SK-N-SH treated with all-trans-retinoic acid at 6 μM for 48 hours (cell line): ENCODE data around the gene IL17REL.

Experiments
- ATAC-seq: fragments of 200-7000 bp; cut with Tn5 transposase; 3 replicates; pipeline ENCODE4 v1.9.1; 2020; ENCODE audit warnings: mild to moderate bottlenecking, moderate library complexity
- ARNTL ChIP-seq: fragments of 450-650 bp; formaldehyde crosslinking; IDR thresholded peaks from 2 replicates; pipeline ENCODE4 v1.5.0; 2020; ENCODE audit warnings: low read depth, mild to moderate bottlenecking, moderate library complexity, borderline replicate concordance
- BACH2 ChIP-seq: fragments of 250-450 bp; sonication (Bioruptor Pico); IDR thresholded peaks from 2 replicates; pipeline ENCODE4 v1.9.0; 2021; ENCODE audit warnings: mild to moderate bottlenecking, borderline replicate concordance
- CREB5 ChIP-seq: fragments of 250-450 bp; sonication (Bioruptor Pico); IDR thresholded peaks from 2 replicates; pipeline ENCODE4 v1.5.1; 2020; ENCODE audit warnings: low read depth, mild to moderate bottlenecking, moderate library complexity
- CSDC2 ChIP-seq: fragments of 250-450 bp; sonication (Bioruptor Pico); IDR thresholded peaks from 2 replicates; pipeline ENCODE4 v1.5.0; 2020; ENCODE audit warnings: mild to moderate bottlenecking, moderate library complexity
- CSRNP3 ChIP-seq: fragments of 250-450 bp; sonication (Bioruptor Pico); IDR thresholded peaks from 2 replicates; pipeline ENCODE4 v1.5.1; 2021; ENCODE audit warnings: mild to moderate bottlenecking, moderate library complexity
- ESRRG ChIP-seq: fragments of 250-450 bp; sonication (Bioruptor Pico); IDR thresholded peaks from 2 replicates; pipeline ENCODE4 v1.6.1; 2021; ENCODE audit warnings: mild to moderate bottlenecking
- GLIS3 ChIP-seq: fragments of 250-450 bp; sonication (Bioruptor Pico); IDR thresholded peaks from 2 replicates; pipeline ENCODE4 v1.5.0; 2020; ENCODE audit warnings: mild to moderate bottlenecking, moderate library complexity
- ISL1 ChIP-seq: fragments of 250-450 bp; sonication (Bioruptor Pico); IDR thresholded peaks from 2 replicates; pipeline ENCODE4 v2.1.2; 2022; ENCODE audit warnings: mild to moderate bottlenecking, moderate library complexity
- OSR1 ChIP-seq: fragments of 250-450 bp; sonication (Bioruptor Pico); IDR thresholded peaks from 2 replicates; pipeline ENCODE4 v1.8.0; 2022; ENCODE audit warnings: moderate library complexity, mild to moderate bottlenecking, inconsistent platforms
- PATZ1 ChIP-seq: fragments of 250-450 bp; sonication (Bioruptor Pico); IDR thresholded peaks from 2 replicates; pipeline ENCODE4 v1.8.0; 2020; ENCODE audit warnings: mild to moderate bottlenecking, moderate library complexity, borderline replicate concordance
- POU6F1 ChIP-seq: fragments of 250-450 bp; sonication (Bioruptor Pico); IDR thresholded peaks from 2 replicates; pipeline ENCODE4 v1.8.0; 2021; ENCODE audit warnings: low read depth, mild to moderate bottlenecking, moderate library complexity, borderline replicate concordance
- PPARA ChIP-seq: fragments of 250-450 bp; sonication (Bioruptor Pico); IDR thresholded peaks from 2 replicates; pipeline ENCODE4 v1.5.0; 2020; ENCODE audit warnings: mild to moderate bottlenecking, borderline replicate concordance
- RARB ChIP-seq: fragments of 250-450 bp; sonication (Bioruptor Pico); IDR thresholded peaks from 2 replicates; pipeline ENCODE4 v1.8.0; 2021; ENCODE audit warnings: mild to moderate bottlenecking, moderate library complexity
- SNAI2 ChIP-seq: fragments of 250-450 bp; sonication (Bioruptor Pico); IDR thresholded peaks from 2 replicates; pipeline ENCODE4 v1.5.0; 2020; ENCODE audit warnings: mild to moderate bottlenecking, moderate library complexity
- TCF4 ChIP-seq: fragments of 250-450 bp; sonication (Bioruptor Pico); IDR thresholded peaks from 2 replicates; pipeline ENCODE4 v1.8.0; 2021; ENCODE audit warnings: mild to moderate bottlenecking, moderate library complexity, borderline replicate concordance
- TOX ChIP-seq: fragments of 250-450 bp; sonication (Bioruptor Pico); IDR thresholded peaks from 2 replicates; pipeline ENCODE4 v1.8.0; 2021; ENCODE audit warnings: mild to moderate bottlenecking, moderate library complexity, borderline replicate concordance
- TSHZ2 ChIP-seq: fragments of 250-450 bp; sonication (Bioruptor Pico); IDR thresholded peaks from 2 replicates; pipeline ENCODE4 v1.5.0; 2020; ENCODE audit warnings: mild to moderate bottlenecking, moderate library complexity
- ZC3H10 ChIP-seq: fragments of 250-450 bp; sonication (Bioruptor Pico); IDR thresholded peaks from 2 replicates; pipeline ENCODE4 v1.5.1; 2021; ENCODE audit warnings: mild to moderate bottlenecking, moderate library complexity
- ZFP3 ChIP-seq: fragments of 250-450 bp; sonication (Bioruptor Pico); IDR thresholded peaks from 2 replicates; pipeline ENCODE4 v1.5.0; 2020; ENCODE audit warnings: mild to moderate bottlenecking, moderate library complexity
- ZFP30 ChIP-seq: fragments of 450-650 bp; formaldehyde crosslinking; IDR thresholded peaks from 2 replicates; pipeline ENCODE4 v1.5.0; 2022; ENCODE audit warnings: mild to moderate bottlenecking, moderate library complexity
- ZNF565 ChIP-seq: fragments of 450-650 bp; formaldehyde crosslinking; conservative IDR thresholded peaks from 2 replicates; pipeline ENCODE4 v1.5.0; 2020; ENCODE audit warnings: low read depth, mild to moderate bottlenecking, moderate library complexity
- ZNF70 ChIP-seq: fragments of 450-650 bp; formaldehyde crosslinking; IDR thresholded peaks from 2 replicates; pipeline ENCODE4 v1.5.0; 2020; ENCODE audit warnings: mild to moderate bottlenecking, moderate library complexity
- ZNF8 ChIP-seq: fragments of 450-650 bp; formaldehyde crosslinking; IDR thresholded peaks from 2 replicates; pipeline ENCODE4 v1.5.0; 2020; ENCODE audit warnings: mild to moderate bottlenecking, moderate library complexity

The IL17REL gene

GRCh38 chr22:49958366-49958921 lies 54.1 kb downstream of the IL17REL start:
- ATAC-seq, result no peak

GRCh38 chr22:49957826-49958365 lies 54.7 kb downstream of the IL17REL start:
- TF ChIP-seq ZNF8 (no peak), SNAI2 (CRISPR knock-in tag) (no peak), ISL1 (CRISPR knock-in tag) (no peak), OSR1 (no peak), ZFP30 (no peak), GLIS3 (no peak), TOX (no peak), PPARA (CRISPR knock-in tag) (no peak), ZC3H10 (CRISPR knock-in tag) (no peak), TCF4 (no peak), ZFP3 (CRISPR knock-in tag) (no peak), ZNF565 (CRISPR knock-in tag) (no peak), PATZ1 (CRISPR knock-in tag) (no peak), ZNF70 (CRISPR knock-in tag) (no peak)
- TF ChIP-seq, all 23 proteins: peak for 0
- ATAC-seq, result no peak

More at GRCh38 chr22:49958366-49958921, 54.1 kb downstream of the IL17REL start:
- no peak for TF ChIP-seq TCF4
- TF ChIP-seq ZNF565 (CRISPR knock-in tag), result no peak
- TF ChIP-seq ZFP3 (CRISPR knock-in tag), result no peak
- TF ChIP-seq TSHZ2 (CRISPR knock-in tag), result no peak
- TF ChIP-seq CSDC2 (CRISPR knock-in tag), result no peak
- no peak for TF ChIP-seq PPARA (CRISPR knock-in tag)
- no peak for TF ChIP-seq ZFP30
- TF ChIP-seq BACH2 (CRISPR knock-in tag), result no peak
- no peak for TF ChIP-seq POU6F1 (CRISPR knock-in tag)

GRCh38 chr22:49956914-49957825 lies 55.4 kb downstream of the IL17REL start:
- no peak for ATAC-seq
- TF ChIP-seq PPARA (CRISPR knock-in tag) (no peak), SNAI2 (CRISPR knock-in tag) (no peak), CREB5 (no peak), CSRNP3 (no peak), RARB (CRISPR knock-in tag) (no peak), ZNF8 (no peak), ARNTL (CRISPR knock-in tag) (no peak), ZC3H10 (CRISPR knock-in tag) (no peak), ZNF70 (CRISPR knock-in tag) (no peak), TCF4 (no peak), BACH2 (CRISPR knock-in tag) (no peak), CSDC2 (CRISPR knock-in tag) (no peak), ESRRG (no peak), GLIS3 (no peak), ZFP3 (CRISPR knock-in tag) (no peak), ZNF565 (CRISPR knock-in tag) (no peak)
